HepG2 (cell line): ENCODE results near the gene TANGO2. TPM values are rescaled to one million over a fixed set of nuclear protein-coding genes. Genes with fewer than 3 reads are reported as not detected.

ENCODE experiments used
- ATAC-seq: fragments of 200-7000 bp; cut with Tn5 transposase; 3 replicates; pipeline ENCODE4 v1.9.1; 2020; ENCODE audit warnings: mild to moderate bottlenecking, moderate library complexity
- BruUV-seq: library from RNA; stranded (reverse); fragments of 400-500 nt; replicated peaks from 2 replicates; lab custom pipeline; 2021; lab: Mats Ljungman, UMichigan
- CTCF ChIA-PET: fragments of 300-600 bp; formaldehyde crosslinking; extraction: SDS; loops from one replicate; lab custom pipeline; 2021; ENCODE audit warnings: low total read pairs, inconsistent platforms, low intra/inter-chr PET ratio; lab: Yijun Ruan, JAX
- POLR2A ChIA-PET: fragments of 350-600 bp; sonication (Branson Sonifier 250); formaldehyde crosslinking; loops from one replicate; lab custom pipeline; 2020; ENCODE audit warnings: antibody characterized with exemption, inconsistent platforms; lab: Yijun Ruan, JAX
- DNase-seq: peaks from one replicate; pipeline ENCODE4 v3.0.0-alpha.2; 2015; ENCODE audit warnings: low spot score
- FAIRE-seq: peaks from 3 replicates; lab custom pipeline; 2011; peaks lifted over from hg19 to GRCh38; lab: Jason Lieb, UNC
- H2AFZ ChIP-seq: one replicate; pipeline ENCODE4 v1.6.1; 2011; ENCODE audit warnings: low read length, inconsistent platforms
- H3K27ac ChIP-seq: fragments of 300-600 bp; 3 replicates; pipeline ENCODE4 v1.8.0; 2011; ENCODE audit warnings: mixed run types, mild to moderate bottlenecking, mixed read lengths, low read length, inconsistent platforms; ENCODE audit not compliant: insufficient read depth; ENCODE audit errors: extremely low read length
- H3K27me3 ChIP-seq, 2 experiments: fragments of 200-600 bp in 1 of 2; 2 replicates in 1 of 2; 3 replicates in 1 of 2; pipeline versions ENCODE4 v1.6.0 to v1.8.0; 2011; ENCODE audit warnings: low read length in 2 of 2, mild to moderate bottlenecking in 2 of 2, moderate library complexity in 2 of 2, inconsistent platforms in 1 of 2; ENCODE audit not compliant: insufficient read depth in 2 of 2, control insufficient read depth in 1 of 2
- H3K36me3 ChIP-seq, 2 experiments: fragments of 200-600 bp in 1 of 2; replicated peaks in 1 of 2; 2 replicates in 1 of 2; 3 replicates in 1 of 2; pipeline versions ENCODE4 v1.5.1 to v1.8.0; 2011; ENCODE audit warnings: low read length in 2 of 2, inconsistent platforms in 1 of 2; ENCODE audit not compliant: insufficient read depth in 2 of 2, control insufficient read depth in 1 of 2
- H3K4me1 ChIP-seq: 2 replicates; pipeline ENCODE4 v1.5.1; 2012; ENCODE audit warnings: low read length, inconsistent platforms; ENCODE audit not compliant: insufficient read depth
- H3K4me2 ChIP-seq: 2 replicates; pipeline ENCODE4 v1.6.0; 2011; ENCODE audit warnings: low read depth, low read length, inconsistent platforms
- H3K4me3 ChIP-seq, 3 experiments: fragments of 200-600 bp in 1 of 3; sonication (generic), shearing (Covaris generic) in 1 of 3; replicated peaks in 1 of 3; 2 replicates each; pipeline ENCODE4 v1.5.1; 2011 to 2016; ENCODE audit warnings: low read length in 3 of 3, inconsistent platforms in 2 of 3, low read depth in 2 of 3, mild to moderate bottlenecking in 2 of 3, control low read depth in 1 of 3, mixed read lengths in 1 of 3; ENCODE audit not compliant: insufficient read depth in 1 of 3
- H3K79me2 ChIP-seq: one replicate; pipeline ENCODE4 v1.6.1; 2011; ENCODE audit warnings: low read length, inconsistent platforms; ENCODE audit not compliant: insufficient read depth
- H3K9ac ChIP-seq: 2 replicates; pipeline ENCODE4 v1.6.0; 2011; ENCODE audit warnings: mild to moderate bottlenecking, low read depth, low read length, inconsistent platforms; ENCODE audit not compliant: insufficient read depth
- H3K9me3 ChIP-seq: 2 replicates; pipeline ENCODE4 v1.5.1; 2012; ENCODE audit warnings: mild to moderate bottlenecking, low read length
- H4K20me1 ChIP-seq: 2 replicates; pipeline ENCODE4 v1.6.0; 2011; ENCODE audit warnings: inconsistent platforms, mild to moderate bottlenecking, low read length, moderate library complexity; ENCODE audit not compliant: insufficient read depth
- AGO2 ChIP-seq: fragments of 200-400 bp; formaldehyde crosslinking; optimal IDR thresholded peaks from 2 replicates; pipeline ENCODE3; 2017; ENCODE audit warnings: mild to moderate bottlenecking, low read depth, low read length, moderate library complexity
- BRCA1 ChIP-seq: sonication (generic); formaldehyde crosslinking; IDR thresholded peaks from 2 replicates; pipeline ENCODE4 v1.4.0; 2020; ENCODE audit warnings: missing genetic modification reagents
- CEBPZ ChIP-seq: IDR thresholded peaks from 2 replicates; pipeline ENCODE4 v1.6.1; 2012; ENCODE audit warnings: low read length, improper control_type of control experiment
- CHD4 ChIP-seq: fragments of 200-600 bp; sonication (generic); IDR thresholded peaks from 2 replicates; pipeline ENCODE4 v1.7.0; 2017; ENCODE audit warnings: mild to moderate bottlenecking, low read length, borderline replicate concordance
- PREB ChIP-seq: sonication (generic); formaldehyde crosslinking; IDR thresholded peaks from 2 replicates; pipeline ENCODE4 v1.4.0; 2020; ENCODE audit warnings: missing genetic modification reagents
- THRA ChIP-seq: sonication (generic); formaldehyde crosslinking; IDR thresholded peaks from 2 replicates; pipeline ENCODE4 v1.4.0; 2020; ENCODE audit warnings: missing genetic modification reagents, borderline replicate concordance
- WGBS: methylation state at CpG from one replicate; pipeline ENCODE4 v1.1.6; 2017; ENCODE audit warnings: low lambda C conversion rate; 5-methylcytosine and 5-hydroxymethylcytosine counted together
- in situ Hi-C: cut with HindIII; loops from 2 replicates; pipeline ENCODE4 v1.10.0; 2017; ENCODE audit warnings: low pct_unique_long_range_greater_than_20kb; ENCODE audit not compliant: extremely low pct_ligation_motif_present
- intact Hi-C: fragments of 100-400 bp; cut with micrococcal nuclease; formaldehyde crosslinking; loops from one replicate; pipeline ENCODE4 v1.10.0; 2022; ENCODE audit not compliant: unreplicated experiment
- polyA plus RNA-seq, 8 experiments: library from polyadenylated mRNA; depleted of rRNA in 3 of 8; stranded (reverse) in 7 of 8; unstranded in 1 of 8; fragments of >200 nt; fragmentation: Illumina TruSeq in 4 of 8; extraction: Trizol in 4 of 8; gene quantifications; 2 replicates each; pipeline versions ENCODE4 v1.2.1 to v1.2.3, GENCODE V29; 2011 to 2016; ENCODE audit warnings: low read depth in 4 of 8, missing spikeins in 1 of 8, mixed read lengths in 1 of 8; ENCODE audit not compliant: insufficient read depth in 1 of 8
- total RNA-seq, 5 experiments: library from RNA; depleted of rRNA; stranded (reverse); fragments of >200 nt; fragmentation: Illumina TruSeq; extraction: Trizol; gene quantifications; 2 replicates each; pipeline ENCODE4 v1.2.3, GENCODE V29; 2016; ENCODE audit warnings: low read depth in 1 of 5

TANGO2 gene
- total and polyA plus RNA-seq, 2 of the 13 experiments (the other 11 are each of a cell fraction or from before 2014, with no cell fraction given), result 12.9 to 14.8 TPM

- Histone ChIP-seq H3K79me2 (no peaks in the 10 kb centered on the region), H3K4me3 (no peak overlapping the region), H3K27me3 (no peaks in the 10 kb centered on the region), H3K27ac (no peak overlapping the region), H4K20me1 (no peaks in the 10 kb centered on the region), H2AFZ (no peak overlapping the region), H3K36me3 (peaks cover 0 to 9% of the 10 kb centered on the region in 2 experiments; a peak in 2 of 5 replicates), H3K9me3 (no peaks in the 10 kb centered on the region), H3K4me2 (no peak overlapping the region), H3K4me1 (no peaks in the 10 kb centered on the region), H3K9ac (no peak overlapping the region)
- ATAC-seq, result no peak
- no peak for FAIRE-seq
- BruUV-seq, result no TSS peak
- no peak for TF ChIP-seq PREB (CRISPR knock-in tag)
- no peak for TF ChIP-seq THRA (CRISPR knock-in tag)
- no peak for TF ChIP-seq CEBPZ
- TF ChIP-seq AGO2, result peak; percentile 15
- TF ChIP-seq CHD4, result no peak
- no peak for TF ChIP-seq BRCA1 (CRISPR knock-in tag)
- in situ Hi-C loops (no loop called here), intact Hi-C loops (no loop called here)
- no peak for DNase-seq
- POLR2A ChIA-PET, result no interaction called here
- CTCF ChIA-PET, result no interaction called here
- WGBS, result 71% methylated on average over 9 of the region's 14 CpGs
Observed at GRCh38 chr22:20065896-20066616, 45.1 kb downstream of the TANGO2 start.
